Panc1 (cell line): ENCODE measurements around the gene ZNF235.

Source experiments
- CTCF ChIP-seq: fragments of 450-650 bp; IDR thresholded peaks from 2 replicates; pipeline ENCODE4 v1.5.1; 2017; ENCODE audit warnings: mild to moderate bottlenecking
- POLR2AphosphoS5 ChIP-seq: IDR thresholded peaks from 2 replicates; pipeline ENCODE4 v1.6.1; 2012; ENCODE audit warnings: mild to moderate bottlenecking, low read depth, low read length, moderate library complexity
- REST ChIP-seq, 2 experiments: IDR thresholded peaks; 2 replicates each; pipeline ENCODE4 v1.6.1; 2011 to 2012; ENCODE audit warnings: low read depth in 2 of 2, control low read depth in 1 of 2, low read length in 1 of 2, mild to moderate bottlenecking in 1 of 2, moderate library complexity in 1 of 2; ENCODE audit not compliant: insufficient read depth in 1 of 2
- SIN3A ChIP-seq: IDR thresholded peaks from 2 replicates; pipeline ENCODE4 v1.6.1; 2012; ENCODE audit warnings: low read depth, mild to moderate bottlenecking, low read length, moderate library complexity, borderline replicate concordance; ENCODE audit not compliant: insufficient read depth
- TCF7L2 ChIP-seq: IDR thresholded peaks from 2 replicates; pipeline ENCODE4 v1.6.1; 2011; ENCODE audit warnings: mild to moderate bottlenecking, low read depth, low read length, inconsistent platforms

- TF ChIP-seq CTCF (no peak), POLR2AphosphoS5 (no peak), REST (IDR thresholded peaks at IDR 0.05; ENCODE audit: insufficient read depth in 1 of 2, low read depth in 2 of 2, low read length in 1 of 2) (no peak), TCF7L2 (no peak), SIN3A (no peak)
These were observed 1.5 kb downstream of the ZNF235 start for GRCh38 chr19:44303320-44303719.
